ENCODE data around the gene SH3GLB2.
"Not testable (repeated sequence)": the region's sequence is repeated elsewhere in the genome, so short reads cannot be mapped to it uniquely, and the experiment has no call there.

SH3GLB2 gene

GRCh38 chr9:129036241-129036922 lies 8.3 kb upstream of the SH3GLB2 start, which contains the start of gene MIGA2:
MIGA2 (plus strand) TSS chr9:129036626; CDS start chr9:129040595, 3,969 bp downstream.
- TF ChIP-seq CTCF (conservative IDR thresholded peaks at IDR 0.05; ENCODE audit: low read length) = no peak
- peak; percentile 99 for DNase-seq (ENCODE audit: low read depth)
- peak within 1 kb of the TSS; percentile 93 for H3K4me3 ChIP-seq (ENCODE audit: low read length)

DNA sequence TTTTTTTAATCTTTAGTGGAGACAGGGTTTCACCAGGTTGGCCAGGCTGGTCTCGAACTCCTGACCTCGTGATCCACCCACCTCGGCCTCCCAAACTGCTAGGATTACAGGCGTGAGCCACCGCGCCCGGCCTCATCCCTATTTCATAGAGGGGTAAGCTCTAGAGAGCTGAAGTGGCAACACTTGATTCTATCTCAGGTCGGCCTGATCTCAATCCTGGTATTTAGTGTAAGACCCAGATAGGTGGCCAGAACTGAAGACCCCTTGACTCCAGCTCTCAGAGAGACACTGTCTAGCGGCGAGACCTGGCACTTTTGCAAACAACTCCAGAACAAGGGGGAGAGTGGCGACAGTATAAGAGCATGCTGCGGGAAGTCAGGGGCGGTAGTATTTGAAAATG lies 7.7 kb upstream of the SH3GLB2 start:
- H3K4me3 ChIP-seq (ENCODE audit: low read length) = peak overlapping the region; percentile 55
- 0 out of 2 replicates have a peak, but pooled peaks have one; percentile 6 for TF ChIP-seq CTCF (conservative IDR thresholded peaks at IDR 0.05; ENCODE audit: low read length)
- not testable (repeated sequence) for DNase-seq (ENCODE audit: low read depth)

GRCh38 chr9:129033216-129033615 lies 5.1 kb upstream of the SH3GLB2 start:
- no peak overlapping the region for H3K4me3 ChIP-seq (ENCODE audit: low read length)
- no peak for TF ChIP-seq CTCF (conservative IDR thresholded peaks at IDR 0.05; ENCODE audit: low read length)
- no peak for DNase-seq (ENCODE audit: low read depth)

DNA sequence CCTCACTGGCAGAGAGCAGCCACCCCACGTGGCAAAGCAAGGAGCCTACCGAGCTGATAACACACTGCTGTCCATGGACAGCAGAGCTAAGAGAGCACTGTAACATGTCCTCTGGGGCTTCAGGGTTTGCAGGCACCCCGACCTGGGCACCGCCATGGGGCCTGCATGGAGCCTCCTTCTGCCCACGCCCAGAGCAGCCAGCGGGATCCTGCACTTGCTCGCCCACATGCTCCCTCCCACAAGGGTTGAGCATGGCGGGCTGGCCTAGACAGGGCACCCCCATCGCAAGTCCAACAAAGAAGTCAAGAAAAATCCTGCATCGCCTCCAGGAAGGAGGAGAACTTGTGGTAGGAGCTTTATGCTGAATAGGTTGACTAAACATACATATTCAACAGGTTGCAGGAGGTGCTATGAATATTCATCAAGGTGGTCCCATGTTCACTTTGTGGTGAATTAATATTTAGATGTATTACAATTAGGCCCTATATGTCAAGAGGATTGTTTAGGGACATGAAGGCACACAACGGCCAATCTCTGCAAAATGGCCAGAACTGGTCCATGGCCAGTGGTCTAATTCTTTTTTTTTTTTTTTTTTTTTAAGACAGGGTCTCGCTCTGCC lies 4.5 kb upstream of the SH3GLB2 start:
- H3K4me3 ChIP-seq (ENCODE audit: low read length) = no peak overlapping the region
- DNase-seq (ENCODE audit: low read depth) = no peak
- TF ChIP-seq CTCF (conservative IDR thresholded peaks at IDR 0.05; ENCODE audit: low read length) = no peak

- DNase-seq (ENCODE audit: low read depth) = no peak
- no peak overlapping the region for H3K4me3 ChIP-seq (ENCODE audit: low read length)
- no peak for TF ChIP-seq CTCF (conservative IDR thresholded peaks at IDR 0.05; ENCODE audit: low read length)
These were observed 3.4 kb upstream of the SH3GLB2 start for GRCh38 chr9:129031514-129031913.

DNA sequence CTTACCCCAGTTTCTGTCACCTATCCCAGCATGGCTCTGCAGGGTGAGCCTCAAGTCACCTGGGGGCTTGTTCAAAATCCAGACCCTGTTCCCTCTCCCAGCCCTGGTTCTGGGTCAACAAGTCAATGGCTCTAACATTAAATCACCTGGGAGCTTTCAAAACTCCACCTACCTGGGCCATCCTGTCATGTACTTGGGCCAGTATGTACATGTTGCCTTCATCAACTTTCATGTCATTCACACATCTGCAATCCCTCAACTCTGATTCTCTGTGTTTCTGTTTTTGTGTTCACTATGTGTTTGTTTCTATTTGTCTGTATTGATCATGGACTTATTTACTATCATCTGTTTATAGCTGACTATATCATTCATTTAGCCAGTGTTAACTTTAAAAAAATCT lies 2.1 kb upstream of the SH3GLB2 start:
- DNase-seq (ENCODE audit: low read depth) = no peak
- TF ChIP-seq CTCF (conservative IDR thresholded peaks at IDR 0.05; ENCODE audit: low read length) = no peak
- no peak overlapping the region for H3K4me3 ChIP-seq (ENCODE audit: low read length)

DNA sequence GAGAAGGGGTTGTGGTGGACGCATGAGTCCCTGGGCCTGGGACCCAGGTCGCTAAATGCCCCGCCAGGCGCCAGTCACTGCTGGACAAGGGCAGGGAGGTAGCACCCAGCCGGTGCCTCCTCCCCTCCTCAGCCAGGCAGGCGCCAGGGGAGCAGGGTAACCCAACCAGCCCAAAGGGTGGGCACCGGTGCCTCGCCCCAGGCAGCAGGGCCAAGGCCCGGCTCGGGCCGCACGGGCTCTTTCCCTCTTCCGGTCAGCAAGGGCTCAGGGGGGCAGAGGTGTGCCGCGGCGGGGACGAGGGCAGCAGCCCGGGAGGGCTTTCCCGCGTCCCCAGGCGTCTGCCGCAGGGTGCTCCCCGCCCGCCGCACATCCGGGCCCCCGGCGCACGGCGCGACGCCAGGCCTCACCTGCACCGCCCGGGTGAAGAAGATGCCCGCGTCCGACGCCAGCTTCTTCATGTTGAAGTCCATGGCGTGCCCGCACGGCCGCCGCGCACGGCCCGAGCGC lies 393 bp downstream of the SH3GLB2 start:
- no peak for TF ChIP-seq CTCF (conservative IDR thresholded peaks at IDR 0.05; ENCODE audit: low read length)
- DNase-seq (ENCODE audit: low read depth) = peak; percentile 20
- H3K4me3 ChIP-seq (ENCODE audit: low read length) = peak overlapping the region; percentile 79

Data from AG10803 (cell line).